NCI-H146 (cell line): ENCODE data around the gene CWC15.
"Not testable (repeated sequence)": the region's sequence is repeated elsewhere in the genome, so short reads cannot be mapped to it uniquely, and the experiment has no call there.

Source experiments
- DNase-seq: peaks from one replicate; lab custom pipeline; 2025; lab: John Stamatoyannopoulos, UW

The CWC15 gene

GRCh38 chr11:94973099-94973968 lies at the start of gene CWC15, which contains the start of gene KDM4D:
Gene CWC15 (minus strand): TSS chr11:94973556. CDS start chr11:94972185, 1,371 bp downstream.
Gene KDM4D (plus strand): TSS chr11:94973709. CDS start chr11:94997373, 23,664 bp downstream.
- DNase-seq = peak; percentile 90

- DNase-seq = not testable (repeated sequence)
Observed at GRCh38 chr11:95021468-95021867, 48.1 kb upstream of the CWC15 start.

- DNase-seq = no peak
Observed at GRCh38 chr11:95016139-95016538, 42.8 kb upstream of the CWC15 start.

GRCh38 chr11:95014184-95014821 lies 40.9 kb upstream of the CWC15 start:
- DNase-seq = no peak

- no peak for DNase-seq
Observed at GRCh38 chr11:95011376-95011775, 38.0 kb upstream of the CWC15 start.

- no peak for DNase-seq
Observed at GRCh38 chr11:95005642-95006041, 32.3 kb upstream of the CWC15 start.

GRCh38 chr11:95003716-95004115 lies 30.4 kb upstream of the CWC15 start:
- DNase-seq = no peak

GRCh38 chr11:94998285-94998684 lies 24.9 kb upstream of the CWC15 start:
- DNase-seq = no peak

- no peak for DNase-seq
Observed at GRCh38 chr11:94997437-94997836, 24.1 kb upstream of the CWC15 start.

- DNase-seq = no peak
Observed at GRCh38 chr11:94993400-94993943, 20.1 kb upstream of the CWC15 start.

GRCh38 chr11:94988748-94989147 lies 15.4 kb upstream of the CWC15 start:
- DNase-seq = no peak

- no peak for DNase-seq
Observed at GRCh38 chr11:94987378-94987777, 14.0 kb upstream of the CWC15 start.

- no peak for DNase-seq
Observed at GRCh38 chr11:94975599-94975998, 2.2 kb upstream of the CWC15 start.

- no peak for DNase-seq
Observed at GRCh38 chr11:94974178-94974577, 822 bp upstream of the CWC15 start.

GRCh38 chr11:94972700-94973098 lies 657 bp downstream of the CWC15 start:
- no peak for DNase-seq

GRCh38 chr11:94968334-94968958 lies 4.9 kb downstream of the CWC15 start:
- DNase-seq = no peak

GRCh38 chr11:94964934-94965333 lies 8.4 kb downstream of the CWC15 start:
- DNase-seq = no peak

- no peak for DNase-seq
Observed at GRCh38 chr11:94961255-94961654, 12.1 kb downstream of the CWC15 start.

- DNase-seq = no peak
Observed at GRCh38 chr11:94960488-94960887, 12.9 kb downstream of the CWC15 start.

GRCh38 chr11:94959179-94959578 lies 14.2 kb downstream of the CWC15 start:
- no peak for DNase-seq

- DNase-seq = no peak
Observed at GRCh38 chr11:94958121-94958696, 15.1 kb downstream of the CWC15 start.

- DNase-seq = no peak
Observed at GRCh38 chr11:94956963-94957362, 16.4 kb downstream of the CWC15 start.
